Measurements from ENCODE around the gene SUSD4. TPM values are rescaled to one million over a fixed set of nuclear protein-coding genes. Genes with fewer than 3 reads are reported as not detected.

Gene SUSD4
- total and polyA plus RNA-seq, 2 of the 8 experiments (the other 6 are each of a cell fraction or from before 2014, with no cell fraction given) = 3.9 to 5.2 TPM

GRCh38 chr1:223189525-223189902 lies 174.5 kb downstream of the SUSD4 start (continued):
- TF ChIP-seq CHD7 (IDR thresholded peaks at IDR 0.05; ENCODE audit: insufficient replicate concordance, low read length) (no peak), CTCF (IDR thresholded peaks at IDR 0.05; ENCODE audit: control extremely low read depth in 1 of 3, insufficient read depth in 1 of 3, low read depth in 1 of 3, low read length in 3 of 3) (no peak), GABPA (IDR thresholded peaks at IDR 0.05; ENCODE audit: borderline replicate concordance, insufficient read depth, low read length) (no peak), ASH2L (IDR thresholded peaks at IDR 0.05; ENCODE audit: low read length) (no peak), FOSL1 (IDR thresholded peaks at IDR 0.05; ENCODE audit: insufficient read depth, low read depth, low read length) (no peak)

Measured in H1 (cell line).